Measurements from ENCODE around the gene ERBIN. TPM values are rescaled to one million over a fixed set of nuclear protein-coding genes. Genes with fewer than 3 reads are reported as not detected.
A peak's percentile ranks its signal among the peaks of the same experiment; 100 is the strongest.

Gene ERBIN
- total and polyA plus RNA-seq, 2 experiments from 2014 or later: 15.6 to 26.4 TPM

DNA sequence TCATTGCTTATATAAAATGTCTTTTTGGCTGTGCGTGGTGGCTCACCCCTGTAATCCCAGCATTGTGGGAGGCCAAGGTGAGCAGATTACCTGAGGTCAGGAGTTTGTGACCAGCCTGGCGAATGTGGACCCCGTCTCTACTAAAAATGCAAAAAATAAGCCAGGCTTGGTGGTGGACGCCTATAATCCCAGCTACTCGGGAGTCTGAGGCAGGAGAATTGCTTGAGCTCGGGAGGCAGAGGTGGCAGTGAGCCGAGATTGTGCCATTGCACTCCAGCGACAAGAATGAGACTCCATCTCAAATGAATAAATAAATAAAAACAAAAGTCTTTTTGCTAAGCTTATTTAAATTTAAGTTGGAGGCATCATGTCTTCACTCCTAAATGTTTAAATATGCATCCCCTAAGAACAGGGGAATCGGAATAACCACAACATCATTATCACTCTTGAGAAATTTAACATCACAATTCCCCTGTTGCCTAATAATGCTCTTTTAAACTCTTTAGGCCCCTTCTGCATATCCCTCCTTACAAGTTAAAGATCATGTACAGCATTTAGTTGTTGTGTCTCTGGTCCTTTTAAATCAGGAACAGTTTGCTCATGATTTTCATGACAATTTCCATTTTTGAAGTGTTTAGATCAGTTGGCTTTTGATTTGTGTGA lies 72.8 kb downstream of the ERBIN start:
- peak; percentile 30 for DNase-seq (ENCODE audit: low spot score)
- TF ChIP-seq ZNF331 (CRISPR knock-in tag; IDR thresholded peaks at IDR 0.05; ENCODE audit: low read depth) (no peak), POLR2AphosphoS5 (IDR thresholded peaks at IDR 0.05; ENCODE audit: low read depth) (no peak), ZNF114 (CRISPR knock-in tag; IDR thresholded peaks at IDR 0.05) (no peak), STAT1 (IDR thresholded peaks at IDR 0.05; ENCODE audit: unreplicated experiment) (no peak), EZH2phosphoT487 (IDR thresholded peaks at IDR 0.05; ENCODE audit: unreplicated experiment) (no peak), JUNB (IDR thresholded peaks at IDR 0.05; ENCODE audit: unreplicated experiment) (no peak)
- TF ChIP-seq, protein P1, sequence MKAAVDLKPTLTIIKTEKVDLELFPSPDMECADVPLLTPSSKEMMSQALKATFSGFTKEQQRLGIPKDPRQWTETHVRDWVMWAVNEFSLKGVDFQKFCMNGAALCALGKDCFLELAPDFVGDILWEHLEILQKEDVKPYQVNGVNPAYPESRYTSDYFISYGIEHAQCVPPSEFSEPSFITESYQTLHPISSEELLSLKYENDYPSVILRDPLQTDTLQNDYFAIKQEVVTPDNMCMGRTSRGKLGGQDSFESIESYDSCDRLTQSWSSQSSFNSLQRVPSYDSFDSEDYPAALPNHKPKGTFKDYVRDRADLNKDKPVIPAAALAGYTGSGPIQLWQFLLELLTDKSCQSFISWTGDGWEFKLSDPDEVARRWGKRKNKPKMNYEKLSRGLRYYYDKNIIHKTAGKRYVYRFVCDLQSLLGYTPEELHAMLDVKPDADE (IDR thresholded peaks at IDR 0.05): no peak
- Mint-ChIP-seq H3K9me3 (no peaks in the 10 kb centered on the region), H3K4me1 (peaks cover 13% of the 10 kb centered on the region; the same call in 2 of the 3 replicates), H3K27ac (peak overlapping the region; percentile 89), H3K36me3 (ENCODE audit: low read depth) (peaks cover 29% of the 10 kb centered on the region; the same call in 2 of the 3 replicates), H3K4me3 (peak overlapping the region; percentile 39), H3K27me3 (ENCODE audit: insufficient read depth, low read depth, poor library complexity) (no peaks in the 10 kb centered on the region)
- no peaks in the 10 kb centered on the region for H3K27me3 ChIP-seq (ENCODE audit: insufficient read depth)
- no peak overlapping the region for H2AFZ ChIP-seq
- H3K79me2 ChIP-seq (replicated peaks; ENCODE audit: insufficient read depth): peaks cover 75% of the 10 kb centered on the region
- no peaks in the 10 kb centered on the region for H3F3A ChIP-seq (replicated peaks; ENCODE audit: low read depth)
- no peaks in the 10 kb centered on the region for H3K9me2 ChIP-seq (ENCODE audit: insufficient read depth)
- peak overlapping the region; percentile 4 for H3K4me3 ChIP-seq
- H4K20me1 ChIP-seq (replicated peaks; ENCODE audit: insufficient read depth): 0 out of 2 replicates have a peak, but pooled peaks cover 10% of the 10 kb centered on the region
- H3K36me3 ChIP-seq (ENCODE audit: insufficient read depth): no peaks in the 10 kb centered on the region
- H3K4me1 ChIP-seq (ENCODE audit: insufficient read depth): peaks cover 24% of the 10 kb centered on the region
- peak overlapping the region; percentile 41 for H3K27ac ChIP-seq (ENCODE audit: low read depth)
- H3K4me2 ChIP-seq: peak overlapping the region; percentile 19
- ATAC-seq: peak; percentile 69

DNA sequence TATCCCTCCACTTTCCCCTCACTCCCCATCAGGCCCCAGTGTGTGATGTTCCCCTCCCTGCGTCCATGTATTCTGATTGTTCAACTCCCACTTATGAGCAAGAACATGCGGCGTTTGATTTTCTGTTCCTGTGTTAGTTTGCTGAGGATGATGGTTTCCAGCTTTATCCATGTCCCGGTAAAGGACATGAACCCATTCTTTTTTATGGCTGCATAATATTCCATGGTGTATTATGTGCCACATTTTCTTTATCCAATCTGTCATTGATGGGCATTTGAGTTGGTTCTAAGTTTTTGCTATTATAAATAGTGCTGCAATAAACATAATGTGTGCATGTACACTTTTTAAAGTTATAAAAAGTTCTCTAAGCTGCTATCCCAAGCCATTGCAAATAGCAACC lies 75.6 kb downstream of the ERBIN start:
- H3K9me3 Mint-ChIP-seq: no peaks in the 10 kb centered on the region

More for the DNA sequence above, 75.6 kb downstream of the ERBIN start:
- no peak overlapping the region for H2AFZ ChIP-seq
- ATAC-seq: no peak
- no peaks in the 10 kb centered on the region for H3F3A ChIP-seq (replicated peaks; ENCODE audit: low read depth)
- Mint-ChIP-seq H3K27me3 (ENCODE audit: insufficient read depth, low read depth, poor library complexity) (no peaks in the 10 kb centered on the region), H3K4me1 (peaks cover 13% of the 10 kb centered on the region; the same call in 2 of the 3 replicates), H3K4me3 (no peak overlapping the region), H3K27ac (no peak overlapping the region), H3K36me3 (ENCODE audit: low read depth) (peaks cover 33% of the 10 kb centered on the region)
- no peaks in the 10 kb centered on the region for H3K27me3 ChIP-seq (ENCODE audit: insufficient read depth)
- TF ChIP-seq, protein P2, sequence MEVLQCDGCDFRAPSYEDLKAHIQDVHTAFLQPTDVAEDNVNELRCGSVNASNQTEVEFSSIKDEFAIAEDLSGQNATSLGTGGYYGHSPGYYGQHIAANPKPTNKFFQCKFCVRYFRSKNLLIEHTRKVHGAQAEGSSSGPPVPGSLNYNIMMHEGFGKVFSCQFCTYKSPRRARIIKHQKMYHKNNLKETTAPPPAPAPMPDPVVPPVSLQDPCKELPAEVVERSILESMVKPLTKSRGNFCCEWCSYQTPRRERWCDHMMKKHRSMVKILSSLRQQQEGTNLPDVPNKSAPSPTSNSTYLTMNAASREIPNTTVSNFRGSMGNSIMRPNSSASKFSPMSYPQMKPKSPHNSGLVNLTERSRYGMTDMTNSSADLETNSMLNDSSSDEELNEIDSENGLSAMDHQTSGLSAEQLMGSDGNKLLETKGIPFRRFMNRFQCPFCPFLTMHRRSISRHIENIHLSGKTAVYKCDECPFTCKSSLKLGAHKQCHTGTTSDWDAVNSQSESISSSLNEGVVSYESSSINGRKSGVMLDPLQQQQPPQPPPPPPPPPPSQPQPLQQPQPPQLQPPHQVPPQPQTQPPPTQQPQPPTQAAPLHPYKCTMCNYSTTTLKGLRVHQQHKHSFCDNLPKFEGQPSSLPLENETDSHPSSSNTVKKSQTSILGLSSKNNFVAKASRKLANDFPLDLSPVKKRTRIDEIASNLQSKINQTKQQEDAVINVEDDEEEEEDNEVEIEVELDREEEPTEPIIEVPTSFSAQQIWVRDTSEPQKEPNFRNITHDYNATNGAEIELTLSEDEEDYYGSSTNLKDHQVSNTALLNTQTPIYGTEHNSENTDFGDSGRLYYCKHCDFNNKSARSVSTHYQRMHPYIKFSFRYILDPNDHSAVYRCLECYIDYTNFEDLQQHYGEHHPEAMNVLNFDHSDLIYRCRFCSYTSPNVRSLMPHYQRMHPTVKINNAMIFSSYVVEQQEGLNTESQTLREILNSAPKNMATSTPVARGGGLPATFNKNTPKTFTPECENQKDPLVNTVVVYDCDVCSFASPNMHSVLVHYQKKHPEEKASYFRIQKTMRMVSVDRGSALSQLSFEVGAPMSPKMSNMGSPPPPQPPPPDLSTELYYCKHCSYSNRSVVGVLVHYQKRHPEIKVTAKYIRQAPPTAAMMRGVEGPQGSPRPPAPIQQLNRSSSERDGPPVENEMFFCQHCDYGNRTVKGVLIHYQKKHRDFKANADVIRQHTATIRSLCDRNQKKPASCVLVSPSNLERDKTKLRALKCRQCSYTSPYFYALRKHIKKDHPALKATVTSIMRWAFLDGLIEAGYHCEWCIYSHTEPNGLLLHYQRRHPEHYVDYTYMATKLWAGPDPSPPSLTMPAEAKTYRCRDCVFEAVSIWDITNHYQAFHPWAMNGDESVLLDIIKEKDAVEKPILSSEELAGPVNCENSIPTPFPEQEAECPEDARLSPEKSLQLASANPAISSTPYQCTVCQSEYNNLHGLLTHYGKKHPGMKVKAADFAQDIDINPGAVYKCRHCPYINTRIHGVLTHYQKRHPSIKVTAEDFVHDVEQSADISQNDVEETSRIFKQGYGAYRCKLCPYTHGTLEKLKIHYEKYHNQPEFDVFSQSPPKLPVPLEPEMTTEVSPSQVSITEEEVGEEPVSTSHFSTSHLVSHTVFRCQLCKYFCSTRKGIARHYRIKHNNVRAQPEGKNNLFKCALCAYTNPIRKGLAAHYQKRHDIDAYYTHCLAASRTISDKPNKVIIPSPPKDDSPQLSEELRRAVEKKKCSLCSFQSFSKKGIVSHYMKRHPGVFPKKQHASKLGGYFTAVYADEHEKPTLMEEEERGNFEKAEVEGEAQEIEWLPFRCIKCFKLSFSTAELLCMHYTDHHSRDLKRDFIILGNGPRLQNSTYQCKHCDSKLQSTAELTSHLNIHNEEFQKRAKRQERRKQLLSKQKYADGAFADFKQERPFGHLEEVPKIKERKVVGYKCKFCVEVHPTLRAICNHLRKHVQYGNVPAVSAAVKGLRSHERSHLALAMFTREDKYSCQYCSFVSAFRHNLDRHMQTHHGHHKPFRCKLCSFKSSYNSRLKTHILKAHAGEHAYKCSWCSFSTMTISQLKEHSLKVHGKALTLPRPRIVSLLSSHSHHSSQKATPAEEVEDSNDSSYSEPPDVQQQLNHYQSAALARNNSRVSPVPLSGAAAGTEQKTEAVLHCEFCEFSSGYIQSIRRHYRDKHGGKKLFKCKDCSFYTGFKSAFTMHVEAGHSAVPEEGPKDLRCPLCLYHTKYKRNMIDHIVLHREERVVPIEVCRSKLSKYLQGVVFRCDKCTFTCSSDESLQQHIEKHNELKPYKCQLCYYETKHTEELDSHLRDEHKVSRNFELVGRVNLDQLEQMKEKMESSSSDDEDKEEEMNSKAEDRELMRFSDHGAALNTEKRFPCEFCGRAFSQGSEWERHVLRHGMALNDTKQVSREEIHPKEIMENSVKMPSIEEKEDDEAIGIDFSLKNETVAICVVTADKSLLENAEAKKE (CRISPR knock-in tag; IDR thresholded peaks at IDR 0.05): no peak
- TF ChIP-seq EZH2phosphoT487 (IDR thresholded peaks at IDR 0.05; ENCODE audit: unreplicated experiment) (no peak), STAT1 (IDR thresholded peaks at IDR 0.05; ENCODE audit: unreplicated experiment) (no peak)
- H3K79me2 ChIP-seq (replicated peaks; ENCODE audit: insufficient read depth): peaks cover 73% of the 10 kb centered on the region
- no peaks in the 10 kb centered on the region for H3K36me3 ChIP-seq (ENCODE audit: insufficient read depth)
- DNase-seq (ENCODE audit: low spot score): no peak
- peaks cover 24% of the 10 kb centered on the region for H3K4me1 ChIP-seq (ENCODE audit: insufficient read depth)
- no peak overlapping the region for H3K4me3 ChIP-seq
- no peaks in the 10 kb centered on the region for H3K9me2 ChIP-seq (ENCODE audit: insufficient read depth)
- H4K20me1 ChIP-seq (replicated peaks; ENCODE audit: insufficient read depth): 0 out of 2 replicates have a peak, but pooled peaks cover 10% of the 10 kb centered on the region
- H3K4me2 ChIP-seq: no peak overlapping the region
- H3K27ac ChIP-seq (ENCODE audit: low read depth): no peak overlapping the region
